ENCODE data around the gene EIF2A. TPM values are rescaled to one million over a fixed set of nuclear protein-coding genes. Genes with fewer than 3 reads are reported as not detected.
A peak's percentile ranks its signal among the peaks of the same experiment; 100 is the strongest.
"Not testable (repeated sequence)": the region's sequence is repeated elsewhere in the genome, so short reads cannot be mapped to it uniquely, and the experiment has no call there.

The EIF2A gene
- 100 to 1,000 TPM in 4 of 5 experiments, 10 to 100 TPM in 1; 94.7 to 135 (median 105) TPM for total RNA-seq
- 10 to 100 TPM; 54.1 to 58.4 TPM for polyA plus RNA-seq
- 183 reads per million, percentile 92 among the genes with 10 or more reads in this experiment for total RNA-seq

- H3K27ac Mint-ChIP-seq, result peak within 1 kb of the TSS; percentile 93 to 100 (median 98)
- H3K9me3 Mint-ChIP-seq, result no peaks in the 10 kb centered on the region
- Histone ChIP-seq H3K4me1 (ENCODE audit: control insufficient read depth in 2 of 2, insufficient read depth in 2 of 2, low read length in 2 of 2) (peaks cover 15 to 23% of the 10 kb centered on the region in 2 donors), H3K36me3 (ENCODE audit: control insufficient read depth in 2 of 3, insufficient read depth in 3 of 3, low read length in 3 of 3) (peaks cover 0 to 10% (median 0%) of the 10 kb centered on the region in 3 experiments), H3K27me3 (ENCODE audit: control insufficient read depth in 2 of 2, insufficient read depth in 2 of 2, low read length in 2 of 2) (no peaks in the 10 kb centered on the region), H3K4me3 (ENCODE audit: low read length) (peak within 1 kb of the TSS; percentile 78), H3K27ac (ENCODE audit: low read depth, low read length) (peak within 1 kb of the TSS; percentile 96), H3K9me3 (ENCODE audit: control insufficient read depth in 2 of 3, low read length in 3 of 3) (no peaks in the 10 kb centered on the region)
- ChIA-PET POLR2A (interaction anchor here (1.0 to 6.3 kb wide), 15 partner anchors 9 to 217 kb away, joined by 3 to 70 read pairs (median 4); partner anchors contain the start of genes ERICH6, SELENOT, SIAH2 and TSC22D2), CTCF (no interaction called here)
- ATAC-seq (peak; percentile 94), DNase-seq (peak; percentile 97 to 100 (median 100))
- H3K4me3 Mint-ChIP-seq, result peak within 1 kb of the TSS; percentile 88 to 99 (median 96)
- peaks cover 0 to 31% (median 8%) of the 10 kb centered on the region in 5 donors for H3K36me3 Mint-ChIP-seq
- H3K27me3 Mint-ChIP-seq, result no peaks in the 10 kb centered on the region
- H3K4me1 Mint-ChIP-seq, result peaks cover 34 to 84% (median 79%) of the 10 kb centered on the region in 7 donors
- intact Hi-C loops (cut with micrococcal nuclease), result loop anchor here (1.0 to 5.0 kb wide), 16 partner anchors 18 to 1722 kb away; partner anchors contain the start of genes GPR171 (in 2 of the 2), PFN2 (in 2 of the 2), SELENOT (in 2 of the 2) and SIAH2 (in 2 of the 2)
Observed at GRCh38 chr3:150546226-150547044, at the start of gene EIF2A, which contains the start of gene SERP1. EIF2A (plus strand) TSS chr3:150546787; CDS start chr3:150546803, 16 bp downstream. SERP1 (minus strand) TSS chr3:150546496; CDS start chr3:150546135, 361 bp downstream.

GRCh38 chr3:150497956-150498355, 48.6 kb upstream of the EIF2A start:
- DNase-seq, result no peak

GRCh38 chr3:150500960-150501359, 45.6 kb upstream of the EIF2A start:
- DNase-seq; intact Hi-C loops (cut with micrococcal nuclease); CTCF ChIA-PET; H3K4me1 Mint-ChIP-seq; H3K4me1 ChIP-seq (ENCODE audit: control insufficient read depth in 2 of 2, insufficient read depth in 2 of 2, low read length in 2 of 2); H3K27ac ChIP-seq (ENCODE audit: low read depth, low read length); ATAC-seq; H3K27ac Mint-ChIP-seq; H3K9me3 ChIP-seq (ENCODE audit: control insufficient read depth in 2 of 3, low read length in 3 of 3); H3K36me3 ChIP-seq (ENCODE audit: control insufficient read depth in 2 of 3, insufficient read depth in 3 of 3, low read length in 3 of 3); H3K4me3 Mint-ChIP-seq; POLR2A ChIA-PET; H3K27me3 ChIP-seq (ENCODE audit: control insufficient read depth in 2 of 2, insufficient read depth in 2 of 2, low read length in 2 of 2); H3K4me3 ChIP-seq (ENCODE audit: low read length): not testable (repeated sequence)
- Mint-ChIP-seq H3K9me3 (peaks cover 0 to 12% (median 3%) of the 10 kb centered on the region in 11 donors), H3K27me3 (peaks cover 0 to 14% (median 4%) of the 10 kb centered on the region in 5 donors), H3K36me3 (peaks cover 0 to 10% (median 6%) of the 10 kb centered on the region in 5 donors)

More at GRCh38 chr3:150497956-150498355, 48.6 kb upstream of the EIF2A start:
- intact Hi-C loops (cut with micrococcal nuclease), result loop anchor here in 1 of 2 donors (5.0 to 10.0 kb wide), 2 partner anchors 183 to 526 kb away; partner anchors contain the start of gene PFN2
- no peak for ATAC-seq
- Histone ChIP-seq H3K4me3 (ENCODE audit: low read length) (no peak overlapping the region), H3K4me1 (ENCODE audit: control insufficient read depth in 2 of 2, insufficient read depth in 2 of 2, low read length in 2 of 2) (no peaks in the 10 kb centered on the region), H3K9me3 (ENCODE audit: control insufficient read depth in 2 of 3, low read length in 3 of 3) (no peaks in the 10 kb centered on the region), H3K36me3 (ENCODE audit: control insufficient read depth in 2 of 3, insufficient read depth in 3 of 3, low read length in 3 of 3) (no peaks in the 10 kb centered on the region), H3K27ac (ENCODE audit: low read depth, low read length) (no peak overlapping the region), H3K27me3 (ENCODE audit: control insufficient read depth in 2 of 2, insufficient read depth in 2 of 2, low read length in 2 of 2) (no peaks in the 10 kb centered on the region)
- Mint-ChIP-seq H3K27ac (no peak overlapping the region), H3K27me3 (peaks cover 0 to 9% (median 0%) of the 10 kb centered on the region in 5 donors), H3K36me3 (peaks cover 0 to 10% (median 6%) of the 10 kb centered on the region in 5 donors), H3K4me3 (no peak overlapping the region), H3K4me1 (peaks cover 0 to 6% (median 0%) of the 10 kb centered on the region in 7 donors), H3K9me3 (peaks cover 0 to 12% (median 3%) of the 10 kb centered on the region in 11 donors)
- POLR2A ChIA-PET, result no interaction called here
- CTCF ChIA-PET, result no interaction called here

GRCh38 chr3:150503402-150504099, 43.0 kb upstream of the EIF2A start:
- no peaks in the 10 kb centered on the region for H3K4me1 ChIP-seq (ENCODE audit: control insufficient read depth in 2 of 2, insufficient read depth in 2 of 2, low read length in 2 of 2)
- CTCF ChIA-PET, result no interaction called here
- Mint-ChIP-seq H3K4me3 (no peak overlapping the region), H3K36me3 (peaks cover 0 to 16% (median 6%) of the 10 kb centered on the region in 5 donors), H3K27ac (no peak overlapping the region), H3K9me3 (peaks cover 0 to 22% (median 7%) of the 10 kb centered on the region in 11 donors), H3K4me1 (no peaks in the 10 kb centered on the region), H3K27me3 (peaks cover 4 to 25% (median 10%) of the 10 kb centered on the region in 5 donors)
- H3K27me3 ChIP-seq (ENCODE audit: control insufficient read depth in 2 of 2, insufficient read depth in 2 of 2, low read length in 2 of 2), result no peaks in the 10 kb centered on the region
- no peak overlapping the region for H3K27ac ChIP-seq (ENCODE audit: low read depth, low read length)
- H3K36me3 ChIP-seq (ENCODE audit: control insufficient read depth in 2 of 3, insufficient read depth in 3 of 3, low read length in 3 of 3), result no peaks in the 10 kb centered on the region
- H3K9me3 ChIP-seq (ENCODE audit: control insufficient read depth in 2 of 3, low read length in 3 of 3), result no peaks in the 10 kb centered on the region
- no peak overlapping the region for H3K4me3 ChIP-seq (ENCODE audit: low read length)
- intact Hi-C loops (cut with micrococcal nuclease), result no loop called here
- POLR2A ChIA-PET, result no interaction called here
- ATAC-seq, result no peak
- DNase-seq, result no peak

- ChIA-PET CTCF (no interaction called here), POLR2A (interaction anchor here (0.6 kb wide), 1 partner anchor 711 kb away, joined by 3 read pairs; no protein-coding TSS in a partner anchor)
- no peak for ATAC-seq
Observed at GRCh38 chr3:150504483-150504882, 42.1 kb upstream of the EIF2A start.

GRCh38 chr3:150508401-150508800, 38.2 kb upstream of the EIF2A start:
- H3K27ac ChIP-seq (ENCODE audit: low read depth, low read length), result no peak overlapping the region
- H3K27me3 ChIP-seq (ENCODE audit: control insufficient read depth in 2 of 2, insufficient read depth in 2 of 2, low read length in 2 of 2), result no peaks in the 10 kb centered on the region
- DNase-seq (no peak), ATAC-seq (no peak)
- ChIA-PET CTCF (interaction anchor here (1.0 kb wide), 1 partner anchor 13 kb away, joined by 3 read pairs; no protein-coding TSS in a partner anchor), POLR2A (no interaction called here)
- H3K36me3 ChIP-seq (ENCODE audit: control insufficient read depth in 2 of 3, insufficient read depth in 3 of 3, low read length in 3 of 3), result no peaks in the 10 kb centered on the region
- no peak overlapping the region for H3K4me3 Mint-ChIP-seq
- no peak overlapping the region for H3K27ac Mint-ChIP-seq
- H3K4me1 ChIP-seq (ENCODE audit: control insufficient read depth in 2 of 2, insufficient read depth in 2 of 2, low read length in 2 of 2), result no peaks in the 10 kb centered on the region
- H3K4me3 ChIP-seq (ENCODE audit: low read length), result no peak overlapping the region
- peaks cover 5 to 33% (median 21%) of the 10 kb centered on the region in 5 donors for H3K27me3 Mint-ChIP-seq
- peaks cover 0 to 12% (median 0%) of the 10 kb centered on the region in 5 donors for H3K36me3 Mint-ChIP-seq
- intact Hi-C loops (cut with micrococcal nuclease), result no loop called here
- no peaks in the 10 kb centered on the region for H3K9me3 ChIP-seq (ENCODE audit: control insufficient read depth in 2 of 3, low read length in 3 of 3)
- no peaks in the 10 kb centered on the region for H3K4me1 Mint-ChIP-seq
- H3K9me3 Mint-ChIP-seq, result peaks cover 0 to 10% (median 2%) of the 10 kb centered on the region in 11 donors

More at GRCh38 chr3:150504483-150504882, 42.1 kb upstream of the EIF2A start:
- Mint-ChIP-seq H3K27ac (no peak overlapping the region), H3K36me3 (peaks cover 0 to 16% (median 6%) of the 10 kb centered on the region in 5 donors), H3K27me3 (peaks cover 4 to 25% (median 10%) of the 10 kb centered on the region in 5 donors), H3K9me3 (peaks cover 0 to 22% (median 7%) of the 10 kb centered on the region in 11 donors), H3K4me3 (no peak overlapping the region), H3K4me1 (no peaks in the 10 kb centered on the region)
- Histone ChIP-seq H3K36me3 (ENCODE audit: control insufficient read depth in 2 of 3, insufficient read depth in 3 of 3, low read length in 3 of 3) (no peaks in the 10 kb centered on the region), H3K4me3 (ENCODE audit: low read length) (no peak overlapping the region), H3K27ac (ENCODE audit: low read depth, low read length) (no peak overlapping the region), H3K4me1 (ENCODE audit: control insufficient read depth in 2 of 2, insufficient read depth in 2 of 2, low read length in 2 of 2) (no peaks in the 10 kb centered on the region), H3K9me3 (ENCODE audit: control insufficient read depth in 2 of 3, low read length in 3 of 3) (no peaks in the 10 kb centered on the region), H3K27me3 (ENCODE audit: control insufficient read depth in 2 of 2, insufficient read depth in 2 of 2, low read length in 2 of 2) (no peaks in the 10 kb centered on the region)
- DNase-seq, result no peak
- intact Hi-C loops (cut with micrococcal nuclease), result no loop called here

Data from naive thymus-derived CD4-positive, alpha-beta T cell (primary cell).